Ovary (tissue), 3 donors: ENCODE measurements around the gene TENT4A.

ENCODE experiments used
- CTCF ChIP-seq, 3 donors: fragments of 450-650 bp in 2 of 3; fragments of 200-600 bp in 1 of 3; IDR thresholded peaks; one replicate each; pipeline versions ENCODE4 v1.5.1 to v1.8.0; 2016 to 2022; ENCODE audit warnings: antibody characterized with exemption in 3 of 3, mild to moderate bottlenecking in 1 of 3
- POLR2A ChIP-seq: fragments of 450-650 bp; IDR thresholded peaks from one replicate; pipeline ENCODE4 v1.6.1; 2017; ENCODE audit warnings: antibody characterized with exemption, mild to moderate bottlenecking, moderate library complexity
- donor health status: DM: no; HTN: no; CAD: no.

GRCh38 chr5:6728011-6728794 lies 15.0 kb downstream of the TENT4A start:
- TF ChIP-seq CTCF (IDR thresholded peaks at IDR 0.05) = no peak
- no peak for TF ChIP-seq POLR2A
